Esophagus (tissue), 2 donors: ENCODE data around the gene SAMSN1. TPM values are rescaled to one million over a fixed set of nuclear protein-coding genes. Genes with fewer than 3 reads are reported as not detected.
"Not testable (repeated sequence)": the region's sequence is repeated elsewhere in the genome, so short reads cannot be mapped to it uniquely, and the experiment has no call there.

Source experiments
- H3K27ac ChIP-seq, 2 donors: one replicate each; pipeline ENCODE4 v1.5.1; 2013; ENCODE audit warnings: low read depth in 2 of 2, mild to moderate bottlenecking in 2 of 2, inconsistent platforms in 1 of 2, low read length in 1 of 2, moderate library complexity in 1 of 2
- H3K27me3 ChIP-seq, 2 donors: one replicate each; pipeline ENCODE4 v1.6.1; 2013; ENCODE audit warnings: low read length in 2 of 2, control low read depth in 1 of 2, mild to moderate bottlenecking in 1 of 2; ENCODE audit not compliant: insufficient read depth in 2 of 2, control insufficient read depth in 1 of 2
- H3K36me3 ChIP-seq, 2 donors: one replicate each; pipeline ENCODE4 v1.6.1; 2013; ENCODE audit warnings: low read length in 1 of 2; ENCODE audit not compliant: control insufficient read depth in 2 of 2, insufficient read depth in 2 of 2
- H3K4me1 ChIP-seq, 2 donors: one replicate each; pipeline ENCODE4 v1.6.1; 2013; ENCODE audit warnings: low read length in 1 of 2; ENCODE audit not compliant: control insufficient read depth in 2 of 2, insufficient read depth in 2 of 2
- H3K4me3 ChIP-seq, 2 donors: one replicate each; pipeline ENCODE4 v1.5.1; 2013; ENCODE audit warnings: low read length in 2 of 2, mild to moderate bottlenecking in 2 of 2, low read depth in 1 of 2, moderate library complexity in 1 of 2
- H3K9me3 ChIP-seq, 2 donors: one replicate each; pipeline ENCODE4 v1.6.1; 2013; ENCODE audit warnings: mild to moderate bottlenecking in 2 of 2, low read depth in 1 of 2, low read length in 1 of 2, moderate library complexity in 1 of 2; ENCODE audit not compliant: control insufficient read depth in 2 of 2, insufficient read depth in 1 of 2
- WGBS, 2 donors: extraction: QIAGEN DNeasy Blood & Tissue Kit; methylation state at CpG; one replicate each; pipeline ENCODE4 v1.1.7; 2013; 5-methylcytosine and 5-hydroxymethylcytosine counted together
- polyA plus RNA-seq, 2 donors: library from polyadenylated mRNA; stranded (reverse); fragments of 200-250 nt; gene quantifications; one replicate each; pipeline ENCODE4 v1.2.3, GENCODE V29; 2013
- donor health status: healthy with polysubstance abuse.
- donor health status: Bipolar disorder and iron deficiency.

SAMSN1 gene
- polyA plus RNA-seq, 2 donors, result 0.83 to 1.4 TPM

DNA sequence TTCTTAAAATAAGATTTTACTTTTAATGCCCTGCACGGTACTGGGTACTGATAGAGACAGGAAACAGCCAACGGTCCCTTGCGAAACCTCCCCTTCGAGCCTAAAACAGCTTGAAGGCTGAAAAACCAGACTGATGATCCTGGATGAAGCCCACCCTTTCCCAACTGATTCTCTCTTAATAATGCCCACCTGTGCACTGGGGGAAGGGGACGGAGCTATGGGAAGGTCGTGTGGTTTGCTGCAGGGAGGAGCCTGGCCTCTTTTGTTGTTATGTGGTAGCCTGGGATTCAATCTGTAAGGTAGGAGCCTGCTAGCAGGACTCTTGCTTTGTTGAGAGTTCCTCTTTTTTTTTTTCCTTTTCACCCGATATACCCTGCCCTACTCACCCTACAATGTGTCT lies 25.6 kb downstream of the SAMSN1 start:
- WGBS, 2 donors, result 47 to 58% methylated on average over 7 of the region's 7 CpGs
- H3K27ac ChIP-seq, result peak overlapping the region in 1 of 2 donors; percentile 34

GRCh38 chr21:14519000-14519399 lies 27.1 kb downstream of the SAMSN1 start:
- Histone ChIP-seq H3K9me3 (no peaks in the 10 kb centered on the region), H3K4me1 (no peaks in the 10 kb centered on the region), H3K27ac (no peak overlapping the region), H3K36me3 (no peaks in the 10 kb centered on the region), H3K4me3 (no peak overlapping the region), H3K27me3 (no peaks in the 10 kb centered on the region)
- 63 to 71% methylated on average over 1 of the region's 1 CpG for WGBS, 2 donors

More for the DNA sequence above, 25.6 kb downstream of the SAMSN1 start:
- Histone ChIP-seq H3K36me3 (no peaks in the 10 kb centered on the region), H3K4me3 (no peak overlapping the region), H3K27me3 (no peaks in the 10 kb centered on the region), H3K4me1 (no peaks in the 10 kb centered on the region), H3K9me3 (no peaks in the 10 kb centered on the region)

- no peaks in the 10 kb centered on the region for H3K27me3 ChIP-seq
- H3K9me3 ChIP-seq, result no peaks in the 10 kb centered on the region
- no peaks in the 10 kb centered on the region for H3K36me3 ChIP-seq
- no peak overlapping the region for H3K27ac ChIP-seq
- H3K4me3 ChIP-seq, result no peak overlapping the region
- WGBS, 2 donors, result 96 to 100% methylated on average over 1 of the region's 1 CpG
- no peaks in the 10 kb centered on the region for H3K4me1 ChIP-seq
These were observed 32.3 kb downstream of the SAMSN1 start for GRCh38 chr21:14513804-14514203.

GRCh38 chr21:14506859-14507457 lies 39.2 kb downstream of the SAMSN1 start:
- H3K4me3 ChIP-seq, H3K27ac ChIP-seq, H3K9me3 ChIP-seq, H3K4me1 ChIP-seq, H3K36me3 ChIP-seq, H3K27me3 ChIP-seq: not testable (repeated sequence)
- WGBS, 2 donors, result 79 to 89% methylated on average over 2 of the region's 2 CpGs

GRCh38 chr21:14500873-14501272 lies 45.2 kb downstream of the SAMSN1 start:
- 85 to 91% methylated on average over 2 of the region's 2 CpGs for WGBS, 2 donors
- H3K27me3 ChIP-seq, result no peaks in the 10 kb centered on the region
- H3K4me3 ChIP-seq, result no peak overlapping the region
- H3K4me1 ChIP-seq, result no peaks in the 10 kb centered on the region
- H3K9me3 ChIP-seq, result no peaks in the 10 kb centered on the region
- no peak overlapping the region for H3K27ac ChIP-seq
- no peaks in the 10 kb centered on the region for H3K36me3 ChIP-seq

DNA sequence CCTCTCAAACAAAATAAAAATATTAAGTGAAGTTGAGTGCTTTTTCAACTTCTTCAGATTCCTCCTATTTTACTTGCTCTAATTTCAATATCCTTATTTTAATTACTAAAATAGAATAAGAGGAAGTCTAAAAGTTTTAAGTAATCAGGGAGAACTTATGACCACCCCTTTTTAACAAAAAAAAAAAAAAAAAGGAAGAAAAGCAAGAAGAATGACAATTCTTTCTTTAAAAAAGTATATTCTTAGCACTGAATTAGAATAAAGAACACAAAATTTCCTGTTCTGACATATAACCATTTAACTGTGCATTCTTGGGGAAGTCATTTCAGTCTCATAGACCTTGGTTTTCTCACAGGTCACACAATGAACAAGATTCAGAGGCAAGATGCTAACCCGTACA lies 46.8 kb downstream of the SAMSN1 start:
- no peak overlapping the region for H3K27ac ChIP-seq
- H3K27me3 ChIP-seq, result no peaks in the 10 kb centered on the region
- no peaks in the 10 kb centered on the region for H3K36me3 ChIP-seq
- WGBS, 2 donors, result 48 to 78% methylated on average over 1 of the region's 1 CpG
- no peak overlapping the region for H3K4me3 ChIP-seq
- no peaks in the 10 kb centered on the region for H3K9me3 ChIP-seq
- no peaks in the 10 kb centered on the region for H3K4me1 ChIP-seq

DNA sequence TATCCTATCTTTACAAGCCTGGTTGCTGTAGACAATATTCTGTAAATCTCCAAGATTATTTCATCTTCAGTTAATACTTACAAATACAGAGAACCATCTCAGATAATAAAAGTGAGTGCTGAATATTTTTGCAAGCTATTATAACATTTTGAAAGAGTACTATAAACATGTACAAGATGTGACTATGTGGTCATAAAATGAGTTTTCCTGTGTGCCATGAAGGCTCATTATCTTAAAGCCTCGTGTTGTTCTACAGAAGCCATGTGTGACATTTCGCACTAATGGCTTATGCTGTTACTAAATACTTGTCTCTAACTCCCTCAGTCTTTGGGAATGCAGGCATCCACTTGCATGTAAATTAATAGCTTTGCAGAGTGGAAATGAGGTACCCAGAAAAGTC lies 48.3 kb downstream of the SAMSN1 start:
- H3K4me1 ChIP-seq, result peaks cover 0 to 2% of the 10 kb centered on the region in 2 donors
- no peak overlapping the region for H3K27ac ChIP-seq
- H3K4me3 ChIP-seq, result no peak overlapping the region
- no peaks in the 10 kb centered on the region for H3K36me3 ChIP-seq
- no peaks in the 10 kb centered on the region for H3K9me3 ChIP-seq
- H3K27me3 ChIP-seq, result no peaks in the 10 kb centered on the region
- WGBS, 2 donors, result 65 to 66% methylated on average over 2 of the region's 2 CpGs

GRCh38 chr21:14495075-14495474 lies 51.0 kb downstream of the SAMSN1 start:
- WGBS, 2 donors, result 79 to 83% methylated on average over 3 of the region's 3 CpGs

DNA sequence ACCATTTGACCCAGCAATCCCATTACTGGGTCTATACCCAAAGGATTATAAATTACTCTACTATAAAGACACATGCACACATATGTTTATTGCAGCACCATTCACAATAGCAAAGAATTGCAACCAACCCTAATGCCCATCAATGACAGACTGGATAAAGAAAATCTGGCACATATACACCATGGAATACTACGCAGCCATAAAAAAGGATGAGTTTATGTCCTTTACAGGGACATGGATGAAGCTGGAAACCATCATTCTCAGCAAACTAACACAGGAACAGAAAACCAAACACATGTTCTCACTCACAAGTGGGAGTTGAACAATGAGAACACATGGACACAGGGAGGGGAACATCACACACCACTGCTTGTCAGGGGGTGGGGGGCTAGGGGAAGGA lies 51.9 kb downstream of the SAMSN1 start:
- WGBS, 2 donors, result 91 to 92% methylated on average over 1 of the region's 1 CpG
- H3K27me3 ChIP-seq, H3K4me1 ChIP-seq, H3K27ac ChIP-seq, H3K4me3 ChIP-seq, H3K36me3 ChIP-seq, H3K9me3 ChIP-seq: not testable (repeated sequence)

More at GRCh38 chr21:14495075-14495474, 51.0 kb downstream of the SAMSN1 start:
- Histone ChIP-seq H3K4me1 (peaks cover 0 to 3% of the 10 kb centered on the region in 2 donors), H3K4me3 (no peak overlapping the region), H3K27ac (no peak overlapping the region), H3K9me3 (peaks cover 0 to 2% of the 10 kb centered on the region in 2 donors), H3K36me3 (no peaks in the 10 kb centered on the region), H3K27me3 (no peaks in the 10 kb centered on the region)

GRCh38 chr21:14493731-14494130 lies 52.4 kb downstream of the SAMSN1 start:
- Histone ChIP-seq H3K4me1 (peaks cover 0 to 3% of the 10 kb centered on the region in 2 donors), H3K36me3 (no peaks in the 10 kb centered on the region), H3K27me3 (no peaks in the 10 kb centered on the region), H3K4me3 (no peak overlapping the region), H3K27ac (no peak overlapping the region), H3K9me3 (peaks cover 0 to 2% of the 10 kb centered on the region in 2 donors)
- WGBS, 2 donors, result 48 to 76% methylated on average over 2 of the region's 2 CpGs
